HCT116 (cell line): ENCODE data around the gene GLYR1. TPM values are rescaled to one million over a fixed set of nuclear protein-coding genes. Genes with fewer than 3 reads are reported as not detected.

Experiments
- ATAC-seq: fragments of 200-7000 bp; cut with Tn5 transposase; 2 replicates; pipeline ENCODE4 v1.9.1; 2020; ENCODE audit warnings: mild to moderate bottlenecking, moderate library complexity
- BruUV-seq: library from RNA; stranded (reverse); fragments of 400-500 nt; replicated peaks from 2 replicates; lab custom pipeline; 2021; lab: Mats Ljungman, UMichigan
- CTCF ChIA-PET: fragments of 300-600 bp; sonication (Branson Sonifier 250); formaldehyde crosslinking; loops from one replicate; lab custom pipeline; 2021; ENCODE audit warnings: antibody characterized with exemption; lab: Charles Lee
- POLR2A ChIA-PET: fragments of 300-600, 350-600 bp; sonication (Branson Sonifier 250); formaldehyde crosslinking; loops from one replicate; lab custom pipeline; 2021; ENCODE audit warnings: antibody characterized with exemption; lab: Charles Lee
- RAD21 ChIA-PET, 2 experiments: fragments of 300-600 bp; sonication (Branson Sonifier 250); formaldehyde crosslinking; loops; one replicate each; lab custom pipeline; 2023; ENCODE audit warnings: low total read pairs in 2 of 2; ENCODE audit not compliant: uncharacterized antibody in 2 of 2, unreplicated experiment in 2 of 2, low non-redundant PET in 1 of 2; lab: Charles Lee
- DNase-seq: peaks from one replicate; pipeline ENCODE4 v3.0.0-alpha.2; 2010; ENCODE audit warnings: low read depth, low spot score
- H2AFZ ChIP-seq: fragments of 200-600 bp; shearing (Covaris generic), sonication (generic); 2 replicates; pipeline ENCODE4 v1.6.1; 2017; ENCODE audit warnings: low read depth, mixed run types, mixed read lengths, antibody characterized with exemption, low read length; ENCODE audit not compliant: poor library complexity, severe bottlenecking
- H3K27ac ChIP-seq: 2 replicates; pipeline ENCODE4 v1.5.1; 2012; ENCODE audit warnings: low read depth, low read length
- H3K27me3 ChIP-seq: fragments of 200-600 bp; sonication (generic); 2 replicates; pipeline ENCODE4 v1.6.1; 2016; ENCODE audit warnings: mixed run types, low read length, mixed read lengths; ENCODE audit not compliant: insufficient read depth
- H3K36me3 ChIP-seq, 2 experiments: fragments of 200-500 bp in 1 of 2; fragments of 200-600 bp in 1 of 2; sonication (Bioruptor generic) in 1 of 2; sonication (generic) in 1 of 2; 2 replicates each; pipeline versions ENCODE4 v1.5.1 to v1.6.1; 2014 to 2016; ENCODE audit warnings: low read length in 2 of 2, inconsistent platforms in 1 of 2, mixed read lengths in 1 of 2, mixed run types in 1 of 2; ENCODE audit not compliant: insufficient read depth in 2 of 2, control insufficient read depth in 1 of 2
- H3K4me1 ChIP-seq, 2 experiments: fragments of 200-600 bp in 1 of 2; sonication (generic) in 1 of 2; 2 replicates each; pipeline versions ENCODE4 v1.5.1 to v1.6.1; 2012 to 2017; ENCODE audit warnings: low read length in 2 of 2, inconsistent platforms in 1 of 2, mild to moderate bottlenecking in 1 of 2, mixed read lengths in 1 of 2, mixed run types in 1 of 2, moderate library complexity in 1 of 2; ENCODE audit not compliant: insufficient read depth in 2 of 2, control insufficient read depth in 1 of 2
- H3K4me2 ChIP-seq: fragments of 200-600 bp; sonication (generic); 2 replicates; pipeline ENCODE4 v1.6.1; 2017; ENCODE audit warnings: mixed run types, low read length, mixed read lengths
- H3K4me3 ChIP-seq, 2 experiments: fragments of 200-600 bp in 1 of 2; sonication (generic) in 1 of 2; replicated peaks in 1 of 2; 2 replicates each; pipeline ENCODE4 v1.5.1; 2011 to 2016; ENCODE audit warnings: low read length in 2 of 2, control low read depth in 1 of 2, low read depth in 1 of 2, mild to moderate bottlenecking in 1 of 2, mixed read lengths in 1 of 2, mixed run types in 1 of 2
- H3K79me2 ChIP-seq: fragments of 200-600 bp; sonication (generic); 2 replicates; pipeline ENCODE4 v1.6.1; 2017; ENCODE audit warnings: mild to moderate bottlenecking, mixed run types, low read length, moderate library complexity, mixed read lengths; ENCODE audit not compliant: insufficient read depth
- H3K9ac ChIP-seq: fragments of 200-600 bp; sonication (generic); 2 replicates; pipeline ENCODE4 v1.6.1; 2016; ENCODE audit warnings: low read length, mixed read lengths
- H3K9me2 ChIP-seq: fragments of 200-600 bp; sonication (generic), shearing (Covaris generic); 2 replicates; pipeline ENCODE4 v1.6.1; 2017; ENCODE audit warnings: mixed run types, mild to moderate bottlenecking, moderate library complexity; ENCODE audit not compliant: insufficient read depth
- H3K9me3 ChIP-seq, 2 experiments: fragments of 200-500 bp in 1 of 2; fragments of 200-600 bp in 1 of 2; sonication (Bioruptor generic) in 1 of 2; sonication (generic) in 1 of 2; 2 replicates each; pipeline ENCODE4 v1.6.1; 2014 to 2017; ENCODE audit warnings: low read length in 2 of 2, mixed read lengths in 2 of 2, inconsistent platforms in 1 of 2, low read depth in 1 of 2, mild to moderate bottlenecking in 1 of 2, mixed run types in 1 of 2, moderate library complexity in 1 of 2; ENCODE audit not compliant: control insufficient read depth in 1 of 2, insufficient read depth in 1 of 2
- H4K20me1 ChIP-seq: fragments of 200-600 bp; sonication (generic), shearing (Covaris generic); 2 replicates; pipeline ENCODE4 v1.6.1; 2017; ENCODE audit warnings: mixed run types, mild to moderate bottlenecking, moderate library complexity; ENCODE audit not compliant: insufficient read depth
- CTCF ChIP-seq, 3 experiments: fragments of 200-600 bp in 1 of 3; sonication (generic) in 1 of 3; IDR thresholded peaks in 2 of 3; conservative IDR thresholded peaks in 1 of 3; 2 replicates each; pipeline ENCODE4 v1.5.1; 2012 to 2017; ENCODE audit warnings: low read depth in 2 of 3, low read length in 2 of 3, antibody characterized with exemption in 1 of 3, borderline replicate concordance in 1 of 3, control low read depth in 1 of 3, mild to moderate bottlenecking in 1 of 3, mixed read lengths in 1 of 3, mixed run types in 1 of 3, moderate library complexity in 1 of 3; ENCODE audit not compliant: insufficient read depth in 1 of 3
- EZH2phosphoT487 ChIP-seq: fragments of 200-600 bp; IDR thresholded peaks from 2 replicates; pipeline ENCODE4 v1.6.1; 2018; ENCODE audit warnings: antibody characterized with exemption, borderline replicate concordance
- JUND ChIP-seq: IDR thresholded peaks from 2 replicates; pipeline ENCODE4 v1.6.1; 2012
- RAD21 ChIP-seq: IDR thresholded peaks from 2 replicates; pipeline ENCODE4 v1.6.1; 2012; ENCODE audit warnings: low read depth, mild to moderate bottlenecking
- YY1 ChIP-seq: IDR thresholded peaks from 2 replicates; pipeline ENCODE4 v1.6.1; 2011; ENCODE audit warnings: low read length, low read depth, moderate library complexity, mild to moderate bottlenecking; ENCODE audit not compliant: insufficient replicate concordance; ENCODE audit errors: extremely low read depth
- intact Hi-C: fragments of 100-400 bp; cut with micrococcal nuclease; formaldehyde crosslinking; loops from 2 replicates; pipeline ENCODE4 v1.10.0; 2022
- total RNA-seq: library from RNA; stranded (reverse); gene quantifications from one replicate; pipeline ENCODE4 v1.2.1, GENCODE V29; 2021; ENCODE audit not compliant: unreplicated experiment

Gene GLYR1
- total RNA-seq, 1 experiment from 2014 or later: 50.0 TPM

GRCh38 chr16:4753227-4753626 is 93.9 kb downstream of the GLYR1 start:
- no peak overlapping the region for H3K27ac ChIP-seq
- no peak for TF ChIP-seq EZH2phosphoT487
- TF ChIP-seq CTCF (IDR thresholded peaks at IDR 0.05 in 2 of 3, conservative IDR thresholded peaks at IDR 0.05 in 1 of 3; ENCODE audit: borderline replicate concordance in 1 of 3, insufficient read depth in 1 of 3, low read depth in 2 of 3, low read length in 2 of 3): no peak
- no peak for TF ChIP-seq JUND
- no peak for TF ChIP-seq RAD21
- TF ChIP-seq YY1: no peak
- TF ChIP-seq, all 23 proteins: peak for 0
- no peaks in the 10 kb centered on the region for H4K20me1 ChIP-seq
- peaks cover 0 to 4% of the 10 kb centered on the region in 2 experiments; a peak in 1 of 4 replicates for H3K9me3 ChIP-seq
- DNase-seq (no peak), ATAC-seq (no peak)
- CTCF ChIA-PET: no interaction called here
- intact Hi-C loops: no loop called here
- RAD21 ChIA-PET: no interaction called here
- peaks cover 4% of the 10 kb centered on the region; the same call in 1 of the 2 replicates for H3K79me2 ChIP-seq
- H3K4me3 ChIP-seq: no peak overlapping the region
- no peaks in the 10 kb centered on the region for H3K4me1 ChIP-seq
- peaks cover 12% of the 10 kb centered on the region in 2 experiments; a peak in 3 of 4 replicates for H3K36me3 ChIP-seq
- no TSS peak for BruUV-seq
- no peak overlapping the region for H3K9ac ChIP-seq
- no peaks in the 10 kb centered on the region for H3K9me2 ChIP-seq
- POLR2A ChIA-PET: no interaction called here
- H2AFZ ChIP-seq: no peak overlapping the region
- no peaks in the 10 kb centered on the region for H3K27me3 ChIP-seq
- no peak overlapping the region for H3K4me2 ChIP-seq

Other genes starting within 250 kb of the GLYR1 start
- 45.9 TPM for gene UBALD1, start 232.4 kb downstream of the GLYR1 start, total RNA-seq
- 50.6 TPM for gene MGRN1, start 222.5 kb downstream of the GLYR1 start, total RNA-seq
- 23.4 TPM for gene NUDT16L1, start 153.7 kb downstream of the GLYR1 start, total RNA-seq
- gene ANKS3, start 113.0 kb downstream of the GLYR1 start, total RNA-seq: 25.5 TPM
- gene DNAAF8, start 112.8 kb downstream of the GLYR1 start, total RNA-seq: 1.0 TPM
- gene ZNF500, start 80.1 kb downstream of the GLYR1 start, total RNA-seq: 20.1 TPM
- not detected for gene SEPTIN12, start 58.9 kb downstream of the GLYR1 start, total RNA-seq
- gene SMIM22, start 51.9 kb downstream of the GLYR1 start, total RNA-seq: 3.3 TPM
- 20.1 TPM for gene ROGDI, start 44.7 kb downstream of the GLYR1 start, total RNA-seq
- gene UBN1, start 193 bp upstream of the GLYR1 start, total RNA-seq: 31.9 TPM
- gene PPL, start 89.9 kb upstream of the GLYR1 start, total RNA-seq: 56.4 TPM
- 0.27 TPM for gene SEC14L5, start 111.0 kb upstream of the GLYR1 start, total RNA-seq
- 17.5 TPM for gene NAGPA, start 186.6 kb upstream of the GLYR1 start, total RNA-seq
- 0.49 TPM for gene C16orf89, start 218.7 kb upstream of the GLYR1 start, total RNA-seq
- gene ALG1, start 224.6 kb upstream of the GLYR1 start, total RNA-seq: 27.1 TPM